OCI-LY7 (cell line): Measurements from ENCODE around the gene TAS1R1. TPM values are rescaled to one million over a fixed set of nuclear protein-coding genes. Genes with fewer than 3 reads are reported as not detected.

ENCODE experiments used
- BruUV-seq: library from RNA; stranded (reverse); fragments of 400-500 nt; replicated peaks from 2 replicates; lab custom pipeline; 2021; lab: Mats Ljungman, UMichigan
- CTCF ChIA-PET: fragments of 300-600 bp; sonication (Branson Sonifier 250); formaldehyde crosslinking; loops from one replicate; lab custom pipeline; 2022; ENCODE audit warnings: antibody characterized with exemption; ENCODE audit not compliant: unreplicated experiment; lab: Charles Lee
- POLR2A ChIA-PET: fragments of 300-600 bp; sonication (Branson Sonifier 250); formaldehyde crosslinking; loops from one replicate; lab custom pipeline; 2022; ENCODE audit warnings: antibody characterized with exemption; lab: Charles Lee
- DNase-seq: peaks from one replicate; pipeline ENCODE4 v3.0.0-alpha.2; 2015; ENCODE audit warnings: low spot score
- H2AFZ ChIP-seq: fragments of 200-600 bp; sonication (generic), shearing (Covaris generic); 2 replicates; pipeline ENCODE4 v1.6.1; 2014; ENCODE audit warnings: mild to moderate bottlenecking, antibody characterized with exemption, low read length, moderate library complexity
- H3K27ac ChIP-seq: fragments of 200-600 bp; sonication (generic); 2 replicates; pipeline ENCODE4 v1.5.1; 2014; ENCODE audit warnings: mixed run types, low read depth, mild to moderate bottlenecking, moderate library complexity, low read length, inconsistent platforms; ENCODE audit not compliant: poor library complexity, severe bottlenecking
- H3K36me3 ChIP-seq: fragments of 200-600 bp; sonication (generic); 2 replicates; pipeline ENCODE4 v1.6.1; 2014; ENCODE audit warnings: mild to moderate bottlenecking, antibody characterized with exemption, low read length, moderate library complexity, mixed read lengths; ENCODE audit not compliant: insufficient read depth
- H3K4me1 ChIP-seq: fragments of 200-600 bp; sonication (generic); 2 replicates; pipeline ENCODE4 v1.5.1; 2014; ENCODE audit warnings: mild to moderate bottlenecking, low read length; ENCODE audit not compliant: insufficient read depth, poor library complexity, severe bottlenecking
- H3K4me2 ChIP-seq: fragments of 200-600 bp; sonication (generic); 2 replicates; pipeline ENCODE4 v1.6.1; 2014; ENCODE audit warnings: mild to moderate bottlenecking, low read length
- H3K4me3 ChIP-seq: fragments of 200-600 bp; sonication (generic); 2 replicates; pipeline ENCODE4 v1.5.1; 2014; ENCODE audit warnings: mild to moderate bottlenecking, low read depth, low read length; ENCODE audit not compliant: poor library complexity, severe bottlenecking
- H3K79me2 ChIP-seq: fragments of 200-600 bp; sonication (generic); 2 replicates; pipeline ENCODE4 v1.6.1; 2016; ENCODE audit warnings: low read depth, mild to moderate bottlenecking, low read length, moderate library complexity, mixed read lengths; ENCODE audit not compliant: insufficient read depth
- H3K9me2 ChIP-seq: fragments of 200-600 bp; sonication (generic); 2 replicates; pipeline ENCODE4 v1.6.1; 2016; ENCODE audit warnings: mild to moderate bottlenecking, low read length, mixed read lengths; ENCODE audit not compliant: insufficient read depth
- H3K9me3 ChIP-seq: fragments of 200-600 bp; sonication (generic); 2 replicates; pipeline ENCODE4 v1.6.1; 2014; ENCODE audit warnings: mild to moderate bottlenecking, mixed run types, low read length, mixed read lengths
- H4K20me1 ChIP-seq: fragments of 200-600 bp; sonication (generic); 2 replicates; pipeline ENCODE4 v1.6.1; 2014; ENCODE audit warnings: mild to moderate bottlenecking, antibody characterized with exemption, low read length, moderate library complexity, mixed read lengths; ENCODE audit not compliant: insufficient read depth
- CTCF ChIP-seq: fragments of 200-600 bp; sonication (generic); conservative IDR thresholded peaks from 2 replicates; pipeline ENCODE4 v1.5.1; 2014; ENCODE audit warnings: mild to moderate bottlenecking, antibody characterized with exemption, low read length, moderate library complexity, mixed read lengths
- EZH2phosphoT487 ChIP-seq: fragments of 200-600 bp; sonication (generic); IDR thresholded peaks from 2 replicates; pipeline ENCODE4 v1.6.1; 2018; ENCODE audit warnings: low read depth, borderline replicate concordance, mild to moderate bottlenecking, mixed run types, antibody characterized with exemption, low read length, moderate library complexity, mixed read lengths
- intact Hi-C: fragments of 100-400 bp; cut with micrococcal nuclease; formaldehyde crosslinking; loops from one replicate; pipeline ENCODE4 v1.10.0; 2022; ENCODE audit not compliant: unreplicated experiment
- total RNA-seq, 2 experiments: library from RNA; depleted of rRNA in 1 of 2; stranded (reverse); fragments of >200 nt in 1 of 2; shearing (Covaris generic) in 1 of 2; gene quantifications; 2 replicates each; pipeline ENCODE4 v1.2.3, GENCODE V29; 2014 to 2022

TAS1R1 gene
- total RNA-seq, 2 experiments from 2014 or later = 0.11 TPM; not detected in 1

- TF ChIP-seq EZH2phosphoT487 (no peak), CTCF (no peak)
Measured at GRCh38 chr1:6506210-6507036, 48.7 kb upstream of the TAS1R1 start.

GRCh38 chr1:6507037-6507428, 48.1 kb upstream of the TAS1R1 start:
- Histone ChIP-seq H3K36me3 (no peaks in the 10 kb centered on the region), H4K20me1 (no peaks in the 10 kb centered on the region; the same call in 1 of the 2 replicates), H3K9me3 (no peaks in the 10 kb centered on the region), H3K79me2 (no peaks in the 10 kb centered on the region), H3K9me2 (no peaks in the 10 kb centered on the region), H3K4me3 (no peak overlapping the region), H3K4me2 (no peak overlapping the region), H2AFZ (no peak overlapping the region), H3K4me1 (no peaks in the 10 kb centered on the region), H3K27ac (no peak overlapping the region)
- no peak for DNase-seq
- ChIA-PET POLR2A (interaction anchor here (0.6 kb wide), 1 partner anchor 220 kb away, joined by 6 read pairs; no protein-coding TSS in a partner anchor), CTCF (no interaction called here)
- intact Hi-C loops = no loop called here
- no peak for TF ChIP-seq CTCF
- TF ChIP-seq EZH2phosphoT487 = no peak
- no TSS peak for BruUV-seq

More at GRCh38 chr1:6506210-6507036, 48.7 kb upstream of the TAS1R1 start:
- no peak overlapping the region for H3K27ac ChIP-seq
- no peaks in the 10 kb centered on the region for H3K9me3 ChIP-seq
- H3K9me2 ChIP-seq = no peaks in the 10 kb centered on the region
- no peaks in the 10 kb centered on the region for H3K36me3 ChIP-seq
- CTCF ChIA-PET = no interaction called here
- intact Hi-C loops = no loop called here
- no peaks in the 10 kb centered on the region for H3K79me2 ChIP-seq
- H4K20me1 ChIP-seq = no peaks in the 10 kb centered on the region; the same call in 1 of the 2 replicates
- H3K4me2 ChIP-seq = no peak overlapping the region
- DNase-seq = no peak
- no peak overlapping the region for H3K4me3 ChIP-seq
- no TSS peak for BruUV-seq
- H3K4me1 ChIP-seq = no peaks in the 10 kb centered on the region
- no peak overlapping the region for H2AFZ ChIP-seq
- POLR2A ChIA-PET = interaction anchor here (0.6 kb wide), 1 partner anchor 219 kb away, joined by 6 read pairs; no protein-coding TSS in a partner anchor

GRCh38 chr1:6507461-6507911, 47.6 kb upstream of the TAS1R1 start:
- no peaks in the 10 kb centered on the region for H3K9me2 ChIP-seq
- no peak for TF ChIP-seq CTCF
- TF ChIP-seq EZH2phosphoT487 = no peak
- POLR2A ChIA-PET = interaction anchor here (0.6 kb wide), 1 partner anchor 221 kb away, joined by 6 read pairs; no protein-coding TSS in a partner anchor
- CTCF ChIA-PET = no interaction called here
- BruUV-seq = no TSS peak
- intact Hi-C loops = no loop called here
- no peak for DNase-seq
- H2AFZ ChIP-seq = no peak overlapping the region
- H3K9me3 ChIP-seq = no peaks in the 10 kb centered on the region
- no peaks in the 10 kb centered on the region for H3K4me1 ChIP-seq
- no peak overlapping the region for H3K27ac ChIP-seq
- no peaks in the 10 kb centered on the region; the same call in 1 of the 2 replicates for H4K20me1 ChIP-seq
- H3K79me2 ChIP-seq = no peaks in the 10 kb centered on the region
- H3K4me2 ChIP-seq = no peak overlapping the region
- no peak overlapping the region for H3K4me3 ChIP-seq
- no peaks in the 10 kb centered on the region for H3K36me3 ChIP-seq
